GM18499 (cell line): Measurements from ENCODE around the gene MMRN2.
"Not testable (repeated sequence)": the region's sequence is repeated elsewhere in the genome, so short reads cannot be mapped to it uniquely, and the experiment has no call there.

Experiments used
- ATAC-seq: cut with Tn5 transposase; IDR thresholded peaks from one replicate; pipeline ENCODE4 v1.9.1; 2021; ENCODE audit warnings: moderate number of reproducible peaks; ENCODE audit not compliant: insufficient read depth, unreplicated experiment

The MMRN2 gene

DNA sequence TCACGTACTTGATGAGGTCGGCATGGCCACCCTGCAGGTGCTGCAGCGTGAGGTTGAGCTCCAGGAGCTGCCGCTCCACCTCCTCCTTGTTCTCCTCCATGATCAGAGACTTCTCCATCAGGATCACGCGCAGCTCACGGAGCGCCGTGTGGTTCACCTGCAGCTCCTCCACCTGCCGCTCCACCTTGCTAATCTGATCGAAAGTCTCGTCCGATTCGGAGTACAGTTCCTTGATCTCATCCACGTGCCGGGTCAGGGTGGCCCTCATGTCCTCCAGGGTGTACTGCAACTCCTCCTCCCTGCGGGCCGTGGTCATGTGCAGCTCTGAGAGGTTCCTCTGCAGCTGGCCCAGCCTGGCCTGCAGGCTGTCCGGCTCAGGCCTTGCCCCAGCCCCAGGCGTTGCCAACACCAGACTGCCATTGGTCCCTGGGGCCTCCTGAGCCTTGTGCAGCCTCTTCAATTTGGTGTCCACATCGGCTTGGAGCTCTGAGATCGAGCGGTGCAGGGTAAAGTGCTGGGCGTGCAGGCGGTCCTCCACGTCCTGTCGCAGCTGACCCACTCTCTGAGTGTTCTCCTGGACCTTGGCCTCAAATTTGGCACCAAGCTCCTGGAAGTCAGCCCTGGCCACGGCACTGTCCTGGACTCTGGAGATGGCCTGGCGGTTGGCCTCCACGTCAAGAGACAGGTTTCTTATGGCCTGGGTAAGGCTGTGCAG is 13.9 kb downstream of the MMRN2 start:
- ATAC-seq = no peak

DNA sequence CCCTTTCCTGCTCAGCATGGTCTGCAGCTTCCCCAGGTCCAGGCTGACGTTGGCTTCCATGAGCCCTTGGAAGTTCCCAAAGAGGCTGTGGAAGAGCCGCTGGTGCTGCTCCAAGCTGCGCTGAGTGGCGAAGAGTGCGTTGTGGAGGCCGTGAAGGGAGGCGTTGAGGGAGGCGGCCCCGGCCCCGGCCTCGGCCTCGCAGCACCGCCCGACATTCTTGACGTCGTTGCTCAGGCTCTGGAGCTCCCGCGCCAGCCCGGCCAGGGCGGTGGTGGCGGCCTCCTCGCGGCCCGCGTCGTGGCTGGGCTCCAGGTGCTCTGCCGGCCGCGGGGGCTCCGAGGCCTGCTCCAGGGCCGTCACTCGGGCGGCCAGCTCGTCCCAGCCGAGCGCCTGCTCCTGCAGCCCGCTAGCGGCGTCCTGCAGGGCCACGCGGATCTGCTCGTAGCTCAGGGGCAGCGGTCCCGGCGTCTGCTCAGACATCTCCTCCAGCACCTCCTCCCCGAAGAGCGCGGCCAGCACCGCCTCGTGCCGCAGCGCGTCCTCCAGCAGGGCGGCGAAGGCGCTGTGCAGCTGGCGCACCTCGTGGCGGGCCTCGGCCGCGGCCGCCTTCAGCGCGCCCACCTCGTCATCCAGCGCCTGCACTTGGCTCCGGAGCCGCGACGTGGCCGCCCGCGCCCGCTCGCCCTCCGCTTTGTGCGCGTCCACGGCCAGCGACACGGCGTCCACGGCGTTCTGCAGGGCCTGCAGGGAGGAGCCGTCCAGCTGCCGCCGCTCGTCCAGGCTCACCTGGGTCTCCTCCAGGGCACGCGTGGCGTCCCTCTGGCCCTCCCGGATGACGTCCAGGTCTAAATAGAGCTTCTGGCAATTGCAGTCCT is 14.7 kb downstream of the MMRN2 start:
- ATAC-seq = no peak

DNA sequence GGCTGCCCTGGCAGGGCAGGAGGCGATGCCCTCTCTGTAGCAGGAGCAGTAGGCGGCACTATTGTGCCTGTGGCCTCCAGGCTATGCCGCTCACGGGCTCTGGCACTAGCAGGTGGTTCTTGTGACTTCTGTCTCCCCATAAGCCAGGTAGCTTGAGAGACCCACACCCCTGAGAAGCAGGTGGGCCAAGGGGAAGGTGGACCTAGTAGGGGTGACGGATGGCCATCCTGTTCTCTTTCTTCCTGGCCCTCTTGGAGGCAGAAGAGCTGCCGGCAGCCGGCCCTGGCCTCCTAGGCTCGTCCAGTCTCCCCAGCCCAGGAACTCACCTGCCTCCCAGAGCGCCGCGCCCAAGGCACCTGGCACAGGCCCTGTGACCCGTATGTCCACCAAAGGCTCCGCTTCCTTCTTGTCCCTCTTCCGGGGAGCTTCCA is 15.4 kb downstream of the MMRN2 start:
- no peak for ATAC-seq

GRCh38 chr10:86941426-86941825 is 16.0 kb downstream of the MMRN2 start:
- ATAC-seq = no peak

DNA sequence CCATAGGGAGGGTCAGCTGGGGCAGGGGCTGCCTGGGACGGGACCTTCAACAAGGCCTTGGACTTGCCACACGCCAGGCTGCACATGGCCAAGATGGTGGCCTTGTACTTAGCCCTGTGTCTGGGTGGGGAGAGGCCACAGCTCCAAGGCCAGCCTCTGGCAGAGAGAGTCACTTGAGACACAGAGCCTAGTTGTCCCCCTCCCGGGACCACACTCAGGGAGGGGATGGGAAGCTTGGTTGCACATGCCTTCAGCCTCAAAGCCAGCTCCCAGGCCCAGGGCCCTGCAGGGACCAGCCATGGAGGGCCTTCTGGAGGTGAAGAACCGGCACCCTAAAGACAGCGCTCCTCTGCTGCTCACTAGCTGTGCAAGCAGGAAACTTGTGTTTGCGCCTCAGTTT is 16.7 kb downstream of the MMRN2 start:
- ATAC-seq = no peak

GRCh38 chr10:86940076-86940475 is 17.3 kb downstream of the MMRN2 start:
- not testable (repeated sequence) for ATAC-seq

DNA sequence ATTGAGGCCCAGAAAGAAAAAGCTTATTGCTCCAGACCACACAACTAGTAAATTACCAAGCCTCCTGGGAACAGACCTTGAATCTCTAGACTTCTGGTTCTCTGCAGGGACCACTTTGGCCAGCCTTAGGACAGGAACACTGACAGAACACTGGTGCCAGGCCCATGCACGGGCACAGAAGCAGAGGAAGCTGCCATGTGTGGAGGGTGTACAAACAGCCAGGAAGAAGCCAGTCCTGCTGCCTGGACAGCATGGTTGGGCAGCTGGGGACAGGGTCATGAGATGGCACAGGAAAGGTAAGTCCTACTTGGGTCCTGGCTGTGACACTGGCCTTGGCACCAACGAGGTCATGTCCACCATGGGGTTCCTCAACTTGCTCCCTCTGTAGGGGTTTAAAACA is 19.2 kb downstream of the MMRN2 start:
- ATAC-seq = no peak

- ATAC-seq = no peak
Observed at GRCh38 chr10:86937502-86938154, 19.8 kb downstream of the MMRN2 start.

- no peak for ATAC-seq
Observed at GRCh38 chr10:86936661-86937501, 20.5 kb downstream of the MMRN2 start.

GRCh38 chr10:86934162-86934711 is 23.2 kb downstream of the MMRN2 start:
- ATAC-seq = not testable (repeated sequence)

GRCh38 chr10:86932674-86933073 is 24.7 kb downstream of the MMRN2 start:
- ATAC-seq = no peak

DNA sequence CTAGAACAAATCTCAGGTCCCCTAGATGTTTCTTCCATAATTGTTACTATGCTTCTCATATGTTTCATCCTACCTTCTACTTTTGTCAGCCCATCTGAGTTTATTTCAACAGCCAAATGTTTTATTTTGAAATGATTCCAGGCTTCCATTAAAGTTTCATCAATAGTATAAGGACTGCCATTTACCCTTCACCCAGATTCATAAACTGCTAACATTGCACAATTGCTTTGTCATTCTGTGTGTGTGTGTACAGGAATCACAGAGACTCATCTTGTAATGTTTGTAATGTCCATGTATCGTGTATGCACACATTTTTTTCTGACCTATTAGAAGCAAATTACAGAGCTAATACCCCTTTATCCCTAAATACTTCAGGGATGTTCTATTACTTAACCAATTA is 25.5 kb downstream of the MMRN2 start:
- ATAC-seq = no peak

DNA sequence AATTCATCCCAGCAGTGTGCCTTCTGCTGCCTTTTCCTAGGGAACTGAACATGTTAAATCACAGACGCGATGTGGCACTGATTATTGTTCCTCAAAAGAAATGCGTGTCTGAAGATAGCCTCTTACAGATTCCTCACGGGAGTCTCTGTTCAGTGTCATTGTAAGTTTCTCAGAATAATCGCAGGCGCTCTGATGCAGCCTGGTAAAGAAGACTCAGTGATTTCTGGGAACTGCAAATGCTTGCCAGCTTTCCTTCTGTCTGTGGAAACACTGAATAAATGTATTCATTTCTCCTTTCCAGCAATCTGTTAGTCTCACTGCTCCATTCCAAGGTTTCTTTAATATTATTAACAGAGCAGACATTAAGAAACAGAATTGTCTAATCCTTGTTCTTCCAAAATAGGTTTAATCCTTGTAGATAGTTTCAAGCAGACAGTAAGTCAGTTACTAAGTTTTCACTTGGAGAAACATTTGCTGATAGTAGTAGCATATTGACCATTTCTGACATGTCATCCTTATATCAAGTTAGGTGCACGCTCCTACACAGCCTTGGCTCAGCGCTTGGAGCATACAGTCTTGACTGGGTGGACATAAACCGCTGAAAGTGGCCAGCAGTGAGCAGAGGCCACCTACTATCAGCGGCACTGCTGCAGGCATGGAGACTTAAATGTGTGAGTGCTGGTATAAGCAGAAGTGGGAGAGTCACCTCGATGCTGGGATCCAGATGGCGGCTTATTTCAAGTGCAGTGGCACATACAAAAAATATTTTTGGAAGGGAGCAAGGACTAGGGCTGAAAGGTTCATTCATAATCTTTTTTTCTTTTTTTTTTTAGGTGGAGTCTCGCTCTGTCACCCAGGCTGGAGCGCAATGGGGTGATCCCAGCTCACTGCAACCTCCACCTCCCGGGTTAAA is 27.7 kb downstream of the MMRN2 start:
- ATAC-seq = no peak

DNA sequence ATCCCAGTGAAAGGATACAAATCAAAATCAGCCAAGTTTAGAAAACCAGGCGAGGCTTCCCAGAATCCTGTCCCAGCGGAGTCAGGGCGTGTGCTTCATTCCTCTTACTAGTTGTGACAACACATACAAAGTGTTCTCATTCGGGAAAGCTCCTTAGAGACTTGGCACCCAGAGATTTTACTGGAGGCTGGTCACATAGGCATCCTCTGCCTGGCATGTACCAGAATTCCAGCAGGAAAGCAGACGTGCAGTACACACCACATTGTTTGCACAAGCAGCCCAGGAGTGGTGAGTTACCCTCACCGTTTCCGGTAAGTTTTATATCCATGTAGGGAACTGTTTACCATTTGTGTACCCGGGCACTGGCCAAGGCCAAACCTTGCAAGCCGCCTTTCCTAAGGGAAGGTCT is 34.9 kb downstream of the MMRN2 start:
- no peak for ATAC-seq

- no peak for ATAC-seq
Observed at GRCh38 chr10:86918022-86918471, 39.4 kb downstream of the MMRN2 start.

GRCh38 chr10:86914734-86915133 is 42.7 kb downstream of the MMRN2 start:
- no peak for ATAC-seq

DNA sequence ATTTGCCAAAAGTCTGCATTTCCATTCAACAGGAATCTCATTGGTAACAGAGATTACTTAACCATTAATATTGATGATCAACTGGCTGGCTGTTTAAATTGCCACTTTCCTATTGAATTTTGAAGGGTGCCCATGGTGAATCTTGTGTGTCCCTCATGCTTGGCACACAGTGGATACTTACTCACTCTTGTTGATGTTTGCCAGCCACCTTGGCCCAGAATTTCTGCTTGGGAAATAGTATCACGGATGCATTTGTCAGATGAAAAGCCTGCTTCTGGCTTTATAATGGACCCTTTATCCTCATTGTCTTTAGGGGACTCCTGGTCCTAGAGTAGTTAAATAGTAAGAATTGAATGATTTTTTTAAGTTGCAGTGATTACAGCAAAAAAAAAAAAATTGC is 52.0 kb downstream of the MMRN2 start:
- no peak for ATAC-seq

GRCh38 chr10:86904600-86904999 is 52.8 kb downstream of the MMRN2 start:
- no peak for ATAC-seq

- ATAC-seq = no peak
Observed at GRCh38 chr10:86900955-86901354, 56.5 kb downstream of the MMRN2 start.
